ENCODE data around the gene TGOLN2. TPM values are rescaled to one million over a fixed set of nuclear protein-coding genes. Genes with fewer than 3 reads are reported as not detected.
A peak's percentile ranks its signal among the peaks of the same experiment; 100 is the strongest.

Gene TGOLN2
- total RNA-seq (ENCODE audit: unreplicated experiment): 47.1 TPM
- long read RNA-seq, full-length matches to known transcripts: 4 of 6 reads
- long read RNA-seq, partial matches to known transcripts: 0 of 6 reads
- long read RNA-seq, other reads (novel, unspliced or antisense): 2 of 6 reads

- peaks cover 3% of the 10 kb centered on the region for H3K36me3 Mint-ChIP-seq (ENCODE audit: unreplicated experiment)
- peaks cover 22% of the 10 kb centered on the region for H3K4me1 Mint-ChIP-seq (ENCODE audit: low read depth, unreplicated experiment)
- peak within 1 kb of the TSS; percentile 99 for H3K27ac Mint-ChIP-seq (ENCODE audit: unreplicated experiment)
- peaks cover 5% of the 10 kb centered on the region for H3K9me3 Mint-ChIP-seq (ENCODE audit: unreplicated experiment)
- DNase-seq: peak; percentile 93
- H3K27me3 Mint-ChIP-seq (ENCODE audit: unreplicated experiment): peaks cover 5% of the 10 kb centered on the region
- TF ChIP-seq CTCF (IDR thresholded peaks at IDR 0.05; ENCODE audit: partially characterized antibody, unreplicated experiment): no peak
- peak within 1 kb of the TSS; percentile 99 for H3K4me3 Mint-ChIP-seq (ENCODE audit: unreplicated experiment)
Observed at GRCh38 chr2:85327822-85328617, at the start of gene TGOLN2. Gene TGOLN2, minus strand, starts transcription at chr2:85327989. Its CDS starts 27 bp downstream, at chr2:85327962.

- H3K36me3 Mint-ChIP-seq (ENCODE audit: unreplicated experiment): peaks cover 26% of the 10 kb centered on the region
- no peak overlapping the region for H3K27ac Mint-ChIP-seq (ENCODE audit: unreplicated experiment)
- no peak overlapping the region for H3K4me3 Mint-ChIP-seq (ENCODE audit: unreplicated experiment)
Observed at GRCh38 chr2:85377083-85377482, 49.3 kb upstream of the TGOLN2 start.

GRCh38 chr2:85376291-85377065 lies 48.7 kb upstream of the TGOLN2 start:
- no peak for TF ChIP-seq CTCF (IDR thresholded peaks at IDR 0.05; ENCODE audit: partially characterized antibody, unreplicated experiment)
- no peaks in the 10 kb centered on the region for H3K27me3 Mint-ChIP-seq (ENCODE audit: unreplicated experiment)
- no peak overlapping the region for H3K27ac Mint-ChIP-seq (ENCODE audit: unreplicated experiment)
- no peak for DNase-seq
- peaks cover 28% of the 10 kb centered on the region for H3K36me3 Mint-ChIP-seq (ENCODE audit: unreplicated experiment)
- H3K4me1 Mint-ChIP-seq (ENCODE audit: low read depth, unreplicated experiment): no peaks in the 10 kb centered on the region
- no peaks in the 10 kb centered on the region for H3K9me3 Mint-ChIP-seq (ENCODE audit: unreplicated experiment)
- H3K4me3 Mint-ChIP-seq (ENCODE audit: unreplicated experiment): no peak overlapping the region

More at GRCh38 chr2:85377083-85377482, 49.3 kb upstream of the TGOLN2 start:
- Mint-ChIP-seq H3K27me3 (ENCODE audit: unreplicated experiment) (no peaks in the 10 kb centered on the region), H3K9me3 (ENCODE audit: unreplicated experiment) (no peaks in the 10 kb centered on the region), H3K4me1 (ENCODE audit: low read depth, unreplicated experiment) (no peaks in the 10 kb centered on the region)
- DNase-seq: no peak
- no peak for TF ChIP-seq CTCF (IDR thresholded peaks at IDR 0.05; ENCODE audit: partially characterized antibody, unreplicated experiment)

- no peak overlapping the region for H3K4me3 Mint-ChIP-seq (ENCODE audit: unreplicated experiment)
- TF ChIP-seq CTCF (IDR thresholded peaks at IDR 0.05; ENCODE audit: partially characterized antibody, unreplicated experiment): no peak
- H3K27ac Mint-ChIP-seq (ENCODE audit: unreplicated experiment): no peak overlapping the region
- no peaks in the 10 kb centered on the region for H3K9me3 Mint-ChIP-seq (ENCODE audit: unreplicated experiment)
- H3K36me3 Mint-ChIP-seq (ENCODE audit: unreplicated experiment): peaks cover 9% of the 10 kb centered on the region
- no peaks in the 10 kb centered on the region for H3K4me1 Mint-ChIP-seq (ENCODE audit: low read depth, unreplicated experiment)
- no peaks in the 10 kb centered on the region for H3K27me3 Mint-ChIP-seq (ENCODE audit: unreplicated experiment)
- DNase-seq: no peak
Observed at GRCh38 chr2:85371045-85371444, 43.3 kb upstream of the TGOLN2 start.

All from glutamatergic neuron (in vitro differentiated cells).